B cell (primary cell): ENCODE measurements around the gene CAMK2D. TPM values are rescaled to one million over a fixed set of nuclear protein-coding genes. Genes with fewer than 3 reads are reported as not detected.
A peak's percentile ranks its signal among the peaks of the same experiment; 100 is the strongest.

Experiments
- ATAC-seq: fragments of 200-7000 bp; cut with Tn5 transposase; one replicate; pipeline ENCODE4 v1.10.0; 2021; ENCODE audit warnings: low read depth, mild to moderate bottlenecking, moderate number of reproducible peaks, moderate library complexity
- CTCF ChIA-PET: fragments of 350-600 bp; sonication (Branson Sonifier 250); formaldehyde crosslinking; loops from one replicate; lab custom pipeline; 2021; ENCODE audit warnings: antibody characterized with exemption, inconsistent platforms; lab: Charles Lee
- POLR2A ChIA-PET: fragments of 350-600 bp; sonication (Branson Sonifier 250); formaldehyde crosslinking; loops from one replicate; lab custom pipeline; 2021; ENCODE audit warnings: antibody characterized with exemption; lab: Charles Lee
- DNase-seq: peaks from one replicate; pipeline ENCODE4 v3.0.0; 2013
- H2AFZ ChIP-seq: 2 replicates; pipeline ENCODE4 v1.6.1; 2012; ENCODE audit warnings: mild to moderate bottlenecking, low read depth, low read length; ENCODE audit not compliant: insufficient read depth, poor library complexity, severe bottlenecking
- H3K27ac ChIP-seq, 2 donors: 1 replicate in 1 of 2; 2 replicates in 1 of 2; pipeline ENCODE4 v1.5.1; 2012 to 2013; ENCODE audit warnings: low read length in 2 of 2, mild to moderate bottlenecking in 2 of 2, moderate library complexity in 1 of 2
- H3K27me3 ChIP-seq, 4 experiments: fragments of 200-600 bp in 1 of 4; sonication (generic) in 1 of 4; replicated peaks in 1 of 4; 1 replicate in 2 of 4; 2 replicates in 2 of 4; pipeline versions ENCODE4 v1.6.1 to v1.7.0; 2013 to 2016; ENCODE audit warnings: low read length in 3 of 4, mild to moderate bottlenecking in 2 of 4, mixed read lengths in 1 of 4, moderate library complexity in 1 of 4; ENCODE audit not compliant: insufficient read depth in 4 of 4, control insufficient read depth in 3 of 4; ENCODE audit errors: control extremely low read depth in 1 of 4
- H3K36me3 ChIP-seq, 2 experiments: replicated peaks in 1 of 2; 1 replicate in 1 of 2; 2 replicates in 1 of 2; pipeline versions ENCODE4 v1.6.1 to v1.7.1; 2013; ENCODE audit warnings: low read length in 1 of 2; ENCODE audit not compliant: insufficient read depth in 2 of 2, control insufficient read depth in 1 of 2; ENCODE audit errors: control extremely low read depth in 1 of 2, extremely low read depth in 1 of 2
- H3K4me1 ChIP-seq, 2 donors: fragments of 200-600 bp in 1 of 2; sonication (generic) in 1 of 2; 1 replicate in 1 of 2; 2 replicates in 1 of 2; pipeline versions ENCODE4 v1.5.1 to v1.6.1; 2013 to 2017; ENCODE audit warnings: low read length in 2 of 2; ENCODE audit not compliant: control insufficient read depth in 2 of 2, insufficient read depth in 2 of 2
- H3K4me2 ChIP-seq: replicated peaks from 2 replicates; pipeline ENCODE3; 2012; ENCODE audit warnings: mild to moderate bottlenecking, low read depth, low read length; ENCODE audit not compliant: poor library complexity, severe bottlenecking
- H3K4me3 ChIP-seq, 5 experiments: fragments of 200-600 bp in 1 of 5; sonication (generic) in 1 of 5; 1 replicate in 3 of 5; 2 replicates in 2 of 5; pipeline versions ENCODE4 v1.5.1 to v1.7.0; 2011 to 2016; ENCODE audit warnings: low read length in 4 of 5, mild to moderate bottlenecking in 4 of 5, low read depth in 2 of 5, control low read depth in 1 of 5, moderate library complexity in 1 of 5; ENCODE audit not compliant: insufficient read depth in 1 of 5; ENCODE audit errors: control extremely low read depth in 1 of 5, extremely low read depth in 1 of 5
- H3K79me2 ChIP-seq: fragments of 200-600 bp; sonication (generic); one replicate; pipeline ENCODE4 v1.6.0; 2016; ENCODE audit warnings: low read length; ENCODE audit not compliant: control insufficient read depth, insufficient read depth
- H3K9ac ChIP-seq: fragments of 200-600 bp; sonication (generic); 2 replicates; pipeline ENCODE4 v1.6.1; 2017; ENCODE audit warnings: mild to moderate bottlenecking, low read length, moderate library complexity
- H3K9me3 ChIP-seq, 3 donors: one replicate each; pipeline versions ENCODE4 v1.6.1 to v1.7.1; 2013; ENCODE audit warnings: low read length in 2 of 3; ENCODE audit not compliant: control insufficient read depth in 2 of 3, insufficient read depth in 1 of 3; ENCODE audit errors: control extremely low read depth in 1 of 3
- H4K20me1 ChIP-seq: 2 replicates; pipeline ENCODE4 v1.6.0; 2012; ENCODE audit warnings: mild to moderate bottlenecking, low read length; ENCODE audit not compliant: insufficient read depth, control insufficient read depth, poor library complexity, severe bottlenecking
- H3K27ac Mint-ChIP-seq: one replicate; pipeline ENCODE4 v1.8.0; 2021; ENCODE audit warnings: mixed read lengths
- H3K27me3 Mint-ChIP-seq: one replicate; pipeline ENCODE4 v1.8.0; 2021; ENCODE audit warnings: mixed read lengths
- H3K4me1 Mint-ChIP-seq: one replicate; pipeline ENCODE4 v1.8.0; 2021; ENCODE audit warnings: mixed read lengths
- H3K4me3 Mint-ChIP-seq: one replicate; pipeline ENCODE4 v1.8.0; 2021; ENCODE audit warnings: mixed read lengths
- H3K9me3 Mint-ChIP-seq: one replicate; pipeline ENCODE4 v1.8.0; 2022; ENCODE audit warnings: mixed read lengths; ENCODE audit not compliant: insufficient read depth
- CTCF ChIP-seq: fragments of 200-600 bp; IDR thresholded peaks from one replicate; pipeline ENCODE4 v1.8.0; 2022; ENCODE audit warnings: antibody characterized with exemption, mild to moderate bottlenecking
- EZH2 ChIP-seq: IDR thresholded peaks from 2 replicates; pipeline ENCODE4 v1.6.1; 2012; ENCODE audit warnings: borderline replicate concordance, low read depth, mild to moderate bottlenecking, moderate library complexity, low read length; ENCODE audit not compliant: insufficient read depth, poor library complexity, severe bottlenecking
- WGBS: methylation state at CpG from one replicate; pipeline ENCODE4 v1.1.5; 2013; ENCODE audit warnings: missing lambda C conversion rate; ENCODE audit not compliant: insufficient coverage; 5-methylcytosine and 5-hydroxymethylcytosine counted together
- intact Hi-C: fragments of 100-400 bp; cut with micrococcal nuclease; formaldehyde crosslinking; loops from one replicate; pipeline ENCODE4 v1.10.0; 2022
- polyA plus RNA-seq: library from polyadenylated mRNA; depleted of rRNA; stranded (reverse); fragments of >200 nt; gene quantifications from 2 replicates; pipeline ENCODE4 v1.2.3, GENCODE V29; 2012
- total RNA-seq, 2 donors: library from RNA; stranded (reverse); fragments of 120-200 nt in 1 of 2; gene quantifications; 1 replicate in 1 of 2; 2 replicates in 1 of 2; pipeline versions ENCODE4 v1.2.3 to v1.2.4, GENCODE V29; 2013 to 2022

CAMK2D gene
- total and polyA plus RNA-seq, 2 donors (not counting 1 experiment from before 2014, with no cell fraction given) = 26.3 to 57.0 TPM

DNA sequence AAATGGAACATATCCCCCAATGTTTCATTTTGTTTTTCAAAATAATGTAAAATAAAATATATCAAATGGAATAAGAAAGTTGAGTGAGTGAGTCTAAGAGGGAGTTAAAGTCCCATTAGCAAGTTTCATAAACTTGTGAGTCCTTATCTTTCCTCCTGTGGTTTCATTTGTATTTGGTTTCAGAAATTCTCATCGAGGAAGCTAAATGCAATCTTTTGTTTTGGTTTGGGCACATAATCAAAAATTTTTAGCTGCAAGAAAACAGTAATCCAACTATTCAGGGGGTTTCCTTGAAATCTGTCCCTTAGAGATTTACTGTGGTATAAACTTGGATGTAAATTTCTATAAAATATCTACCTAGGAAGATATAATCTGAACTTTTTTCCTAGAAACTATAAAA lies 124.2 kb downstream of the CAMK2D start:
- no peaks in the 10 kb centered on the region for H3K27me3 Mint-ChIP-seq
- WGBS = no CpG with 5 or more reads among the region's 1 CpG
- Histone ChIP-seq H3K27ac (peak overlapping the region; percentile 71 to 76), H3K4me2 (peak overlapping the region; percentile 57), H3K9me3 (peaks cover 0 to 7% (median 6%) of the 10 kb centered on the region in 3 donors), H3K27me3 (no peaks in the 10 kb centered on the region), H3K4me1 (peaks cover 66 to 78% of the 10 kb centered on the region in 2 donors), H3K36me3 (peaks cover 2 to 3% of the 10 kb centered on the region in 2 experiments), H3K4me3 (peak overlapping the region in 1 of 5 experiments; percentile 12), H3K9ac (no peak overlapping the region), H4K20me1 (peaks cover 6% of the 10 kb centered on the region), H2AFZ (no peak overlapping the region), H3K79me2 (peaks cover 62% of the 10 kb centered on the region)
- no peaks in the 10 kb centered on the region for H3K9me3 Mint-ChIP-seq
- ChIA-PET CTCF (interaction anchor here (0.8 to 3.0 kb wide), 13 partner anchors 10 to 242 kb away, joined by 3 to 20 read pairs (median 6); partner anchors contain the start of gene CAMK2D), POLR2A (interaction anchor here (0.8 to 1.3 kb wide), 2 partner anchors 18 to 123 kb away, joined by 4 read pairs; no protein-coding TSS in a partner anchor)
- TF ChIP-seq EZH2 (no peak), CTCF (no peak)
- H3K4me3 Mint-ChIP-seq = no peak overlapping the region
- ATAC-seq (no peak), DNase-seq (no peak)
- peaks cover 70% of the 10 kb centered on the region for H3K4me1 Mint-ChIP-seq
- no peak overlapping the region for H3K27ac Mint-ChIP-seq
- intact Hi-C loops = loop anchor here (2.0 to 5.0 kb wide), 4 partner anchors 19 to 270 kb away; no protein-coding TSS in a partner anchor

GRCh38 chr4:113636877-113637276 lies 124.7 kb downstream of the CAMK2D start:
- POLR2A ChIA-PET = interaction anchor here (0.8 to 1.3 kb wide), 2 partner anchors 18 to 124 kb away, joined by 4 read pairs; no protein-coding TSS in a partner anchor

More at GRCh38 chr4:113636877-113637276, 124.7 kb downstream of the CAMK2D start:
- Histone ChIP-seq H3K9ac (peak overlapping the region; percentile 16), H3K4me3 (peak overlapping the region in 3 of 5 experiments; percentile 10 to 18 (median 12)), H4K20me1 (peaks cover 6% of the 10 kb centered on the region), H3K27me3 (no peaks in the 10 kb centered on the region), H3K4me1 (peaks cover 61 to 74% of the 10 kb centered on the region in 2 donors), H3K27ac (peak overlapping the region; percentile 71 to 76), H3K36me3 (peaks cover 2 to 3% of the 10 kb centered on the region in 2 experiments), H3K79me2 (peaks cover 63% of the 10 kb centered on the region), H2AFZ (peak overlapping the region; percentile 31), H3K9me3 (peaks cover 0 to 7% (median 6%) of the 10 kb centered on the region in 3 donors), H3K4me2 (peak overlapping the region; percentile 57)
- Mint-ChIP-seq H3K27me3 (no peaks in the 10 kb centered on the region), H3K27ac (peak overlapping the region; percentile 86), H3K9me3 (no peaks in the 10 kb centered on the region), H3K4me1 (peaks cover 68% of the 10 kb centered on the region), H3K4me3 (peak overlapping the region; percentile 64)
- no peak for DNase-seq
- TF ChIP-seq CTCF = no peak
- no peak for TF ChIP-seq EZH2
- peak; percentile 46 for ATAC-seq
- CTCF ChIA-PET = interaction anchor here (0.7 to 3.0 kb wide), 23 partner anchors 9 to 255 kb away, joined by 3 to 24 read pairs (median 4); partner anchors contain the start of gene CAMK2D
- intact Hi-C loops = loop anchor here (1.0 to 5.0 kb wide), 6 partner anchors 18 to 270 kb away; no protein-coding TSS in a partner anchor
